Heart left ventricle (tissue), 16 donors: ENCODE results near the gene ZBTB8OS. TPM values are rescaled to one million over a fixed set of nuclear protein-coding genes. Genes with fewer than 3 reads are reported as not detected.

Experiments used
- ATAC-seq, 4 donors: fragments of 200-7000 bp; cut with Tn5 transposase; one replicate each; pipeline ENCODE4 v1.9.1; 2020 to 2022; ENCODE audit warnings: moderate library complexity in 4 of 4, mild to moderate bottlenecking in 3 of 4, moderate number of reproducible peaks in 1 of 4
- DNase-seq, 5 donors: peaks; one replicate each; pipeline ENCODE4 v3.0.0-alpha.2; 2020
- H3K27ac ChIP-seq, 12 donors: fragments of 200-600 bp; sonication (generic) in 4 of 12; one replicate each; pipeline versions ENCODE4 v1.5.0 to v1.8.0; 2016 to 2022; ENCODE audit warnings: mild to moderate bottlenecking in 2 of 12
- H3K27me3 ChIP-seq, 9 donors: fragments of 200-600 bp; sonication (generic) in 2 of 9; one replicate each; pipeline versions ENCODE4 v1.5.1 to v1.8.0; 2016 to 2022; ENCODE audit warnings: mild to moderate bottlenecking in 3 of 9
- H3K36me3 ChIP-seq, 9 donors: fragments of 200-600 bp; sonication (generic) in 2 of 9; one replicate each; pipeline versions ENCODE4 v1.5.0 to v1.8.0; 2018 to 2022; ENCODE audit warnings: mild to moderate bottlenecking in 2 of 9
- H3K4me1 ChIP-seq, 12 donors: fragments of 200-600 bp; sonication (generic) in 4 of 12; one replicate each; pipeline versions ENCODE4 v1.5.0 to v1.8.0; 2016 to 2022; ENCODE audit warnings: mild to moderate bottlenecking in 3 of 12
- H3K4me3 ChIP-seq, 12 donors: fragments of 200-600 bp; sonication (generic) in 4 of 12; one replicate each; pipeline versions ENCODE4 v1.5.0 to v1.8.0; 2017 to 2022; ENCODE audit warnings: mild to moderate bottlenecking in 9 of 12, moderate library complexity in 4 of 12
- H3K9me3 ChIP-seq, 12 donors: fragments of 200-600 bp; sonication (generic) in 4 of 12; one replicate each; pipeline versions ENCODE4 v1.5.0 to v1.8.0; 2016 to 2022; ENCODE audit warnings: mild to moderate bottlenecking in 1 of 12
- CTCF ChIP-seq, 12 donors: fragments of 200-600 bp; sonication (generic) in 4 of 12; IDR thresholded peaks; one replicate each; pipeline versions ENCODE4 v1.5.0 to v1.8.0; 2018 to 2022; ENCODE audit warnings: antibody characterized with exemption in 12 of 12, mild to moderate bottlenecking in 5 of 12
- POLR2A ChIP-seq, 2 donors: fragments of 450-650 bp; IDR thresholded peaks; one replicate each; pipeline ENCODE4 v1.6.1; 2017; ENCODE audit warnings: antibody characterized with exemption in 2 of 2, mild to moderate bottlenecking in 2 of 2, moderate library complexity in 2 of 2
- WGBS, 4 donors: extraction: QIAGEN DNeasy Blood & Tissue Kit in 2 of 4; methylation state at CpG; one replicate each; pipeline versions ENCODE4 v1.1.5 to v1.1.7; 2013 to 2018; 5-methylcytosine and 5-hydroxymethylcytosine counted together
- intact Hi-C, 10 donors: fragments of 100-400 bp; cut with DNase I; formaldehyde crosslinking; loops; one replicate each; pipeline versions ENCODE4 v1.11.1 to v1.14.2; 2022
- polyA plus RNA-seq, 2 donors: library from polyadenylated mRNA; stranded (reverse); fragments of 200-250 nt; gene quantifications; one replicate each; pipeline ENCODE4 v1.2.3, GENCODE V29; 2013
- total RNA-seq, 9 donors: library from RNA; depleted of rRNA in 2 of 9; stranded (reverse); fragments of >200 nt in 2 of 9; fragmentation: NEBNext Ultra II Directional in 3 of 9; extraction: Animal tissue kit (Norgen Biotek cat#: 25700) in 3 of 9; gene quantifications; one replicate each; pipeline versions ENCODE4 v1.1.0 to v1.2.4, GENCODE V29; 2016 to 2023
- donor health status: ischemic (EF 13 %, LVEDD 7.1; RV severe dilation, severe dysfunction).
- donor health status: healthy with polysubstance abuse.
- donor health status: DM: no; HTN: yes; CAD: no.
- donor health status: DM: no; HTN: no; CAD: no.
- donor health status: ischemic (EF 25% LVEDD 6.9; RV normal size, moderate dysfunction).
- donor health status: ischemic (EF 25% LVEDD 5.7; RV mildly dilated, moderate dysfunction).
- donor health status: healthy.
- donor health status: DM: yes; HTN: yes; CAD: no.
- donor health status: ischemic (EF 35%, LVEDD 5.7; RV mildly dilated, moderate dysfunction).
- donor health status: nonischemic (EF 11% LVEDD 7.7; RV severe dilation, severe dysfunction).
- donor health status: DM: yes; HTN: yes; CAD: no.
- donor health status: PGD.
- donor health status: ischemic (EF 29% LVEDD 5.4; RV normal size, mild dysfunction).
- donor health status: nonischemic (EF 23%, LVEDD 6.1; RV moderate dilation, normal function).

Gene ZBTB8OS
- total and polyA plus RNA-seq, 11 donors, result 16.5 to 60.3 (median 34.3) TPM

DNA sequence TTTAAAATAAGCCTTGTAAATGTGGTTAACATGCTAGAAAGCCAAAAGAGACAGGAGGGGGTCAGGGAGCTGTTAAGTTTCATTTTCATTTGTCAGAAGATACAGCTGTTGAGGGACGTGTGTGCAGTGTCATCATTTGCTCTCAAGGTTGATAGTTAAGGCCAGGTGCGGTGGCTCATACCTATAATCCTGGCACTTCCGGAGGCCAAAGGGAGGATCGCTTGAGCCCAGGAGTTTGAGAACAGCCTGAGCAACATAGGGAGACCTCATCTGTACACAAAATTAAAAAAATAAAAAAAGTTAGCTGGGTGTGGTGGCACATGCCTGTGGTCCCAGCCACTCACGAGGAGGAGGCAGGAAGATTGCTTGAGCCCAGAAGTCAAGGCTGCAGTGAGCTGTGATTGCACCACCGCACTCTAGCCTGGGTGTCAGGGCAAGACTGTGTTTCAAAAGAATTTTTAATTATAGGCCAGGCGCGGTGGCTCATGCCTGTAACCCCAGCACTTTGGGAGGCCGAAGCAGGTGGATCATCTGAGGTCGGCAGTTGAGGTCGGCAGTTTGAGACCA lies 22.7 kb downstream of the ZBTB8OS start:
- Histone ChIP-seq H3K9me3 (no peaks in the 10 kb centered on the region), H3K4me3 (no peak overlapping the region), H3K36me3 (peaks cover 0 to 81% (median 60%) of the 10 kb centered on the region in 9 donors), H3K27ac (peak overlapping the region in 1 of 12 donors; percentile 32), H3K27me3 (no peaks in the 10 kb centered on the region), H3K4me1 (no peaks in the 10 kb centered on the region)
- intact Hi-C loops, result loop anchor here in 3 of 10 donors (10.0 kb wide), 2 partner anchors 103 to 183 kb away; no protein-coding TSS in a partner anchor
- no peak for TF ChIP-seq POLR2A (IDR thresholded peaks at IDR 0.05)
- no peak for TF ChIP-seq CTCF (IDR thresholded peaks at IDR 0.05)
- WGBS, 4 donors, result 87 to 91% (median 89%) methylated on average over 11 of the region's 11 CpGs
- DNase-seq (no peak), ATAC-seq (no peak)

- Histone ChIP-seq H3K9me3 (no peaks in the 10 kb centered on the region), H3K4me3 (no peak overlapping the region), H3K27me3 (no peaks in the 10 kb centered on the region), H3K36me3 (peaks cover 0 to 71% (median 50%) of the 10 kb centered on the region in 9 donors), H3K4me1 (no peaks in the 10 kb centered on the region), H3K27ac (no peak overlapping the region)
- no peak for ATAC-seq
- no peak for DNase-seq
- intact Hi-C loops, result loop anchor here in 3 of 10 donors (10.0 kb wide), 2 partner anchors 101 to 181 kb away; no protein-coding TSS in a partner anchor
- 88 to 97% (median 92%) methylated on average over 1 of the region's 1 CpG for WGBS, 4 donors
- no peak for TF ChIP-seq CTCF (IDR thresholded peaks at IDR 0.05)
- no peak for TF ChIP-seq POLR2A (IDR thresholded peaks at IDR 0.05)
Observed at GRCh38 chr1:32626176-32626575, 24.2 kb downstream of the ZBTB8OS start.

GRCh38 chr1:32623775-32624174 lies 26.6 kb downstream of the ZBTB8OS start:
- intact Hi-C loops, result loop anchor here in 4 of 10 donors (5.0 to 10.0 kb wide), 3 partner anchors 99 to 179 kb away; no protein-coding TSS in a partner anchor
- Histone ChIP-seq H3K27me3 (no peaks in the 10 kb centered on the region), H3K4me1 (no peaks in the 10 kb centered on the region), H3K36me3 (peaks cover 0 to 55% (median 32%) of the 10 kb centered on the region in 9 donors), H3K4me3 (no peak overlapping the region), H3K27ac (no peak overlapping the region), H3K9me3 (no peaks in the 10 kb centered on the region)
- WGBS, 4 donors, result 82 to 92% (median 85%) methylated on average over 5 of the region's 5 CpGs
- no peak for DNase-seq
- ATAC-seq, result no peak
- TF ChIP-seq CTCF (IDR thresholded peaks at IDR 0.05) (no peak), POLR2A (IDR thresholded peaks at IDR 0.05) (no peak)

- WGBS, 4 donors, result 64 to 77% (median 76%) methylated on average over 3 of the region's 3 CpGs
- TF ChIP-seq POLR2A (IDR thresholded peaks at IDR 0.05) (no peak), CTCF (IDR thresholded peaks at IDR 0.05) (no peak)
- H3K9me3 ChIP-seq, result no peaks in the 10 kb centered on the region
- intact Hi-C loops, result loop anchor here in 4 of 10 donors (5.0 to 10.0 kb wide), 3 partner anchors 98 to 178 kb away; no protein-coding TSS in a partner anchor
- H3K4me1 ChIP-seq, result no peaks in the 10 kb centered on the region
- DNase-seq (no peak), ATAC-seq (no peak)
- H3K27me3 ChIP-seq, result no peaks in the 10 kb centered on the region
- no peak overlapping the region for H3K4me3 ChIP-seq
- H3K36me3 ChIP-seq, result peaks cover 0 to 48% (median 24%) of the 10 kb centered on the region in 9 donors
- H3K27ac ChIP-seq, result no peak overlapping the region
Observed at GRCh38 chr1:32622806-32623681, 27.3 kb downstream of the ZBTB8OS start.
